ENCODE results near the gene AIG1.

Gene AIG1

GRCh38 chr6:143328876-143329275 is 268.2 kb downstream of the AIG1 start:
- Histone ChIP-seq H3K9me3 (ENCODE audit: severe bottlenecking) (no peaks in the 10 kb centered on the region), H3K27ac (no peak overlapping the region), H3K4me3 (ENCODE audit: low read depth, low read length) (no peak overlapping the region), H3K27me3 (ENCODE audit: insufficient read depth, low read depth, severe bottlenecking) (no peaks in the 10 kb centered on the region), H3K36me3 (no peaks in the 10 kb centered on the region)
- DNase-seq, result no peak
- TF ChIP-seq CTCF (IDR thresholded peaks at IDR 0.05; ENCODE audit: low read depth, low read length), result no peak

- no peaks in the 10 kb centered on the region for H3K9me3 ChIP-seq (ENCODE audit: severe bottlenecking)
- no peak for TF ChIP-seq CTCF (IDR thresholded peaks at IDR 0.05; ENCODE audit: low read depth, low read length)
Observed at GRCh38 chr6:143329323-143329722, 268.6 kb downstream of the AIG1 start.

GRCh38 chr6:143331362-143331761 is 270.7 kb downstream of the AIG1 start:
- Histone ChIP-seq H3K27me3 (ENCODE audit: insufficient read depth, low read depth, severe bottlenecking) (no peaks in the 10 kb centered on the region), H3K36me3 (no peaks in the 10 kb centered on the region), H3K4me3 (ENCODE audit: low read depth, low read length) (no peak overlapping the region), H3K27ac (no peak overlapping the region), H3K9me3 (ENCODE audit: severe bottlenecking) (no peaks in the 10 kb centered on the region)
- no peak for DNase-seq
- no peak for TF ChIP-seq CTCF (IDR thresholded peaks at IDR 0.05; ENCODE audit: low read depth, low read length)

More at GRCh38 chr6:143329323-143329722, 268.6 kb downstream of the AIG1 start:
- no peak overlapping the region for H3K4me3 ChIP-seq (ENCODE audit: low read depth, low read length)
- no peaks in the 10 kb centered on the region for H3K36me3 ChIP-seq
- no peaks in the 10 kb centered on the region for H3K27me3 ChIP-seq (ENCODE audit: insufficient read depth, low read depth, severe bottlenecking)
- DNase-seq, result no peak
- H3K27ac ChIP-seq, result no peak overlapping the region

GRCh38 chr6:143332153-143332845 is 271.6 kb downstream of the AIG1 start:
- H3K9me3 ChIP-seq (ENCODE audit: severe bottlenecking), result no peaks in the 10 kb centered on the region
- no peaks in the 10 kb centered on the region for H3K36me3 ChIP-seq
- H3K27ac ChIP-seq, result no peak overlapping the region
- no peaks in the 10 kb centered on the region for H3K27me3 ChIP-seq (ENCODE audit: insufficient read depth, low read depth, severe bottlenecking)
- no peak for DNase-seq
- no peak for TF ChIP-seq CTCF (IDR thresholded peaks at IDR 0.05; ENCODE audit: low read depth, low read length)
- no peak overlapping the region for H3K4me3 ChIP-seq (ENCODE audit: low read depth, low read length)

- no peaks in the 10 kb centered on the region for H3K9me3 ChIP-seq (ENCODE audit: severe bottlenecking)
- DNase-seq, result no peak
- H3K36me3 ChIP-seq, result no peaks in the 10 kb centered on the region
- no peak for TF ChIP-seq CTCF (IDR thresholded peaks at IDR 0.05; ENCODE audit: low read depth, low read length)
- H3K4me3 ChIP-seq (ENCODE audit: low read depth, low read length), result no peak overlapping the region
- no peak overlapping the region for H3K27ac ChIP-seq
- no peaks in the 10 kb centered on the region for H3K27me3 ChIP-seq (ENCODE audit: insufficient read depth, low read depth, severe bottlenecking)
Observed at GRCh38 chr6:143333081-143333480, 272.4 kb downstream of the AIG1 start.

Measured in WERI-Rb-1 (cell line).